Activated CD4-positive, alpha-beta T cell treated with anti-CD3 and anti-CD28 coated beads, Interleukin-2, amount 50 U/mL, for 4 hours (primary cell): ENCODE measurements around the gene GYG2.
"Not testable (repeated sequence)": the region's sequence is repeated elsewhere in the genome, so short reads cannot be mapped to it uniquely, and the experiment has no call there.

Experiments used
- DNase-seq, 2 experiments: peaks; one replicate each; pipeline ENCODE4 v3.0.0-alpha.2; 2020

Gene GYG2

DNA sequence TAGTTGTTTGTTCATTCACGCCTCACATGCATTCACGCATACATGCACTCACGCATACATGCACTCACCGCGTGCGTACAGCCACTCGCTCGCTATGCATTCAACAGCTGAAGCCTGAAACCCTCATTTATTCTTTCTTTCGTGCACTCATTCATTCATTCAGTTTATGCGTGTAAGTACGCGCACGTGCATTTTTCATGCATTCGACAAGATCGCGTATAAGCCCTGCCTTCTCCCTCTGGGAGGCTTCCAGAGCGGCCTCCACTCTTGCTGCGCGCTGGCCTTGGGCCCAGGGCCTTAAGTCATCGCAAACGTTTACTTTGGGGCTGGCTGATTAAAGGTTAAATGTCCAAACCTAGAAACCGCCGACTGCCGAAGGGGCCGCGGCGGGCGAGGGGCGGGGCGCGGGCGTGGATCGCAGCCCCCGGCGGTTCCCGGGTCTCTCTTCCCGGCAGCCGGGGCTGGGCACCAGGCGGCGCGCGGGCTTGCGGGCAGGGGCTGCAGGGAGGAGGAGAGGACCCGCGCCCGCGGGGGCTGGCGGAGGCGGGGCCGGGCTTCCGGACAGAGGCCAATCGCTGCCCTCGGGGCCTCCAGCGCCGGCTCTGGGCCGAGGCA is at the start of gene GYG2:
TSS of gene GYG2 (plus strand) at position 587 of the 615 bp plus-strand sequence. CDS start 1,259 bp downstream, outside the sequence.
- no peak for DNase-seq

- DNase-seq: not testable (repeated sequence)
Measured at GRCh38 chrX:2780472-2781225, 48.1 kb upstream of the GYG2 start.

- DNase-seq: no peak
Measured at GRCh38 chrX:2781226-2781571, 47.5 kb upstream of the GYG2 start.

- DNase-seq: no peak
Measured at GRCh38 chrX:2781698-2782097, 47.0 kb upstream of the GYG2 start.

- DNase-seq: no peak
Measured at GRCh38 chrX:2782171-2782570, 46.6 kb upstream of the GYG2 start.

DNA sequence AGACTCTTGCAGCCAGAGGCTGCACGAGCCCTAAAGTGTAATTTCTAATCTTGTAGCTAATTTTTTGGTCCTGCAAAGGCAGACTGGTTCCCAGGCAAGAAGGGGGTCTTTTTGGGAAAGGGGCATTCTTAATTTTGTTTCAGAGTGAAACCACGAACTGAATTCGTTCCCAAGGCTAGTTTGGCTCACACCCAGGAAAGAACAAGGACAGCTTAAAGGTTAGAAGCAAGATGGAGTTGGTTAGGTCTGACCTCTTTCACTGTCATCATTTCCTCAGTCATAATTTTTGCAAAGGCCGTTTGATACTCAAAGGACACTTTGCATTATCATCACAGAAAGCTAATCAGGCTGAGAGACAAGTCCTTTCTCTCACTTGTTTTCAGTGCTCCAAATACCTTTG is 46.0 kb upstream of the GYG2 start:
- no peak for DNase-seq

DNA sequence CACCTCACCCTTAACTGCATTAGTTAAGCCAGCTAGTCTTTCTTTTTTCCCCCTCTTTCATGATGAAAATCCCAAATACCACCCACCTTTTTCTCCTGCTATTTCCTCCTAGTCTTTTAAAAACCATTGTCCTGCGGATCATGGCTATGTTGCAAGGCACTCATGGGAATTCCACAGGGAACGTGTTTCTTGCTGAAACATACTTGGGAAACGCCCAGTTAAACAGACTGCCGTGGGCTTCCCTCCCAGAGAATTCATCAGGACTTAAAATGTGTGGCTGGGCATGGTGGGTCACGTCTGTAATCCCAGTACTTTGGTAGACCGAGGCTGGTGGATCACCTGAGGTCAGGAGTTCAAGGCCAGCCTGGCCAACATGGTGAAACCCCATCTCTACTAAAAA is 44.7 kb upstream of the GYG2 start:
- DNase-seq: no peak

GRCh38 chrX:2785538-2785937 is 43.2 kb upstream of the GYG2 start:
- no peak for DNase-seq

GRCh38 chrX:2788980-2789379 is 39.8 kb upstream of the GYG2 start:
- no peak for DNase-seq

DNA sequence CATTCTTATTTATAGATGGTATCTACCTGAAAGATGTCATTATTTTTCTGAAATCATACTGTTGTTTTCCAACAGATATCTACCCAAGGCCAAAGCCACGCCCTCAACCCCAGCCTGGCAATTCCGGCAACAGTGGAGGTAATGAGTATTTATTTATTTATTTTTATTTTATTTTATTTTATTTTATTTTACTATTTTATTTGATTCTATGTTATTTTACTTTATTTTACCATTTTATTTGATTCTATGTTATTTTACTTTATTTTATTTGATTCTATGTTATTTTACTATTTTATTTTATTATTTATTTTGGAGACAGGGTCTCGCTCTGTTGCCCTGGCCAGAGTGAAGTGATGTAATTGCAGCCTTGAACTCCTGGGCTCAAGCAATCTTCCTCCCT is 39.2 kb upstream of the GYG2 start:
- DNase-seq: no peak

GRCh38 chrX:2793752-2794151 is 35.0 kb upstream of the GYG2 start:
- DNase-seq: no peak

DNA sequence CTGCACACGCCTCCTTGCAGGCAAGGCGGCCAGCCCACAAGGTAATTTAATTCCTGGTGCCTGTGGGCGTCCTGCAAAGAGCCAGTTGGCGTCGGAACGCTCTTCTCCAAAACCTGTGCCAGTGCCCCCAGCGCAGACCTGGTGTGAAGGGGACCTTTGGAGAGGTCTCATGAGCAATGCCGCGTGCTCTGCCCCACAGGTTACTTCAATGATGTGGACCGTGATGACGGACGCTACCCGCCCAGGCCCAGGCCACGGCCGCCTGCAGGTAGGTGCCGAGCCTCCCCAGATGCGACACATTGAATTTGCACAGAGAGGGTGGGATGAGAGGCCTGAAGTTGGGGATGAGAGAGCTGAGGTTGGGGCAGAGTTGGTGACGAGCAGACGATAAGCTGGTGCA is 34.4 kb upstream of the GYG2 start:
- no peak for DNase-seq

DNA sequence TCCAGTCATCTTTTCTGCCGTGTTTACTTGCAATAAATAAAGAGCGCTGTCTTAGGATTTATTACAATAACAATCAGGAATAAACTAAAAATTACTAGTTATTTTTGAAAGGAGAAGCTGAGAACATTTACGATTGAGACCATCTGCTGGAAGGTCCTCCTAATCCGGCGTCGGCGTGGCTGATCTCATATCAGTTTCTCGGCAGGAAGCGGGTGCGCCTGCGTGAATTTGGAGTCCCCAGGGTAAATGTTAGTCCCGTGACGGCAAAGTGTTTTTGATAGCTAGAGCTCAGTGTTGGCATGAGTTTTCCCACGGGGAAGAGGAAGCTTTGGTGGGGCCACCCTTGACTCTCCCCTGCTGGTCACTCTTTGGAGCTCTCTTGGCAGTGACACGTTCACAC is 31.9 kb upstream of the GYG2 start:
- DNase-seq: not testable (repeated sequence)

DNA sequence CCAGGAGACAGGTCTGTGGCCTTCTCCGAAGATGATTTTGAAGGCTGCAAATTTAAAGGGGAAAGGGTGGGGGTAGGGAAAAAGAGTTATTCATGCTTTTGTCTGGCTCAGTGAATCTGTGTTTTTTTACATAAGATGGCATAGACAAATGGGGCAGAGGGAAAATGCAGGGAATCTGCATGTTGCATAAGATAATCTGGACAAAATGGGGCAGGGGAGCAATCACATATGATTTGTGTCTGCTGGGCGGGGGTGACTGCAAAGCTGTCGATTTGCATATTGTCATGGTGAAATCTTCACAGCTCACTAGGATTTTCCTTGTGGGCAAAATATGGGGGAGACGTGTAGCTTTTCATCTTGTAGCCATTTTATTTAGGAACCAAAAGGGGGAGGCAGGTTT is 29.4 kb upstream of the GYG2 start:
- DNase-seq: no peak

DNA sequence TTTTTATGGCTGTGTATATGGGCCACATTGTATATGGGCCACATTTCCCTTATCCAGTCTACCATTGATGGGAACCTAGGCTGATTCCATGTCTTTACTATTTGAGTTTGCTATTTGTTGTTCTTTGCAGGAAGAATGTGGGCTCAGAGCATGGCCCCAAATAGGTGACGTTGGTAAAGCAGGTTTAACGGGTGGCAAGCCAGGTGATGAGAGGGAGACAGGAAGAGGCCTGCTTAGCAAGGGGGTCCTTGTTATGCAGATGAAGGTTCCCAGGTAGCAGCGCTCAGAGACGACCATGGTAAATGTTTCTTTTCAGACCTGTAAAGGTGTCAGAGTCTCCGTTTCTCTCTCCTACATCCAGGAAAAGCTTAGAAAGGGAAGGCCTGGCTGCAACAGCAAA is 28.8 kb upstream of the GYG2 start:
- not testable (repeated sequence) for DNase-seq

DNA sequence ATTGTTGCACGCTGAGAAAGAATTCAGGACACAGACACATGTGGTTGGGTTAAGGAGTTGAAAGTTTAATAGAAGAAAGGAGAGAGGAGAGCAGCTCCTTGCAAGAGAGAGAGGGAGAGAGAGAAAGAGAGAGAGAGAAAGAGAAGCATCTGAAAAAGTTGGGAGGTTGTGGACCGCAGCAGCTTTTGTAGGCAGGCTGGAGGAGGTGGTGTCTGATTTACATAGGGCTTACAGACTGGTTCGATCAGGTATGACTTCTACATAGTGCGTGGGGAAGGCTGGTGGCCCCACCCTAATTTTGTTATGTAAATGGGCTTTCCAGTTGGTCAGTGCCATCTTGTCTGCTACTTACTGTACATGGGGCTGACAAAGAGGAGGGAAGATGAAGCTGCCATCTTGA is 27.5 kb upstream of the GYG2 start:
- DNase-seq: no peak

GRCh38 chrX:2802376-2803090 is 26.2 kb upstream of the GYG2 start:
- DNase-seq: not testable (repeated sequence)

DNA sequence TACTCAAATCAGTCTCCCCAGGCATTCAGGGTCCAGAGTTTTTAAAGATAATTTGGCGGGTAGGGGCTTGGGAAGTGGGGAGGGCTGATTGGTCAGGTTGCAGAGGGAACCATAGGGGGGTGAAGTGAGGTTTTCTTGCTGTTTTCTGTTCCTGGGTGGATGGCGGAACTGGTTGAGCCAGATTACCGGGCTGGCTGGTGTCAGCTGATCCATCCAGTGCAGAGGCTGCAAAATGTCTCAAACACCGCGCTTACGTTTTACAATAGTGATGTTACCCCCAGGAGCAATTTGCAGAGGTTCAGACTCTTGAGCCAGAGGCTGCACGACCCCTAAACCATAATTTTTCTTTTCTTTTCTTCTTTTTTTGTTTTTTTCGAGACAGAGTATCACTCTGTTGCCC is 25.2 kb upstream of the GYG2 start:
- DNase-seq: not testable (repeated sequence)

DNA sequence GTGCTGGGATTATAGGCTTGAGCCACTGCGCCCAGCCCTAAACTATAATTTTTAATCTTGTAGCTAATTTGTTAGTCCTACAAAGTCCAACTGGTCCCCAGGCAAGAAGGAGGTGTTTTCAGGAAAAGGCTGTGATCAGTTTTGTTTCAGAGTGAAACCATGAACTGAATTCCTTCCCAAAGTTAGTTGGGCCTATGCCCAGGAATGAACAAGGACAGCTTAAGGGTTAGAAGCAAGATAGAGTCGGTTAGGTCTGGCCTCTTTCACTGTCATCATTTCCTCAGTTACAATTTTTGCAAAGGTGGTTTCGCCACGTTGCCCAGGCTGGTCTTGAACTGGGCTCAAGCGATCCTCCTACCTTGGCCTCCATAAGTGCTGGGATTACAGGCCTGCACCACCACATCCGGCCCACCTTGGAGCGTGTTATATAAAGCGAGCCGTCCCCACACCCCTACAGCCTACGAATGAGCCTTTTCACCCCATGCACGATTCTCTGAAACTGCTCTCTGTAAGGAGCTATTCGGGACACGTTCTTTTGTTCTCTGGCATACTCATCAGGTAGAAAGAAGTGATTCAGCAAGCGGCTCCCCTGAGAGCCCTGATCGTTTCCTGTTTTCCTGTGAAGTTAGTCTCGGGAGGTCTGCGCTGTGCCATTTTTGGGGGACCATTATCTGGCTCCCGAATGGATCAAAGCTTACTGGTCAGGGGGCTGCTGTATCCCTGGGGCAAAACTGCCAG is 24.5 kb upstream of the GYG2 start:
- not testable (repeated sequence) for DNase-seq

- DNase-seq: not testable (repeated sequence)
Measured at GRCh38 chrX:2804858-2805257, 23.9 kb upstream of the GYG2 start.

GRCh38 chrX:2811271-2811670 is 17.5 kb upstream of the GYG2 start:
- no peak for DNase-seq

DNA sequence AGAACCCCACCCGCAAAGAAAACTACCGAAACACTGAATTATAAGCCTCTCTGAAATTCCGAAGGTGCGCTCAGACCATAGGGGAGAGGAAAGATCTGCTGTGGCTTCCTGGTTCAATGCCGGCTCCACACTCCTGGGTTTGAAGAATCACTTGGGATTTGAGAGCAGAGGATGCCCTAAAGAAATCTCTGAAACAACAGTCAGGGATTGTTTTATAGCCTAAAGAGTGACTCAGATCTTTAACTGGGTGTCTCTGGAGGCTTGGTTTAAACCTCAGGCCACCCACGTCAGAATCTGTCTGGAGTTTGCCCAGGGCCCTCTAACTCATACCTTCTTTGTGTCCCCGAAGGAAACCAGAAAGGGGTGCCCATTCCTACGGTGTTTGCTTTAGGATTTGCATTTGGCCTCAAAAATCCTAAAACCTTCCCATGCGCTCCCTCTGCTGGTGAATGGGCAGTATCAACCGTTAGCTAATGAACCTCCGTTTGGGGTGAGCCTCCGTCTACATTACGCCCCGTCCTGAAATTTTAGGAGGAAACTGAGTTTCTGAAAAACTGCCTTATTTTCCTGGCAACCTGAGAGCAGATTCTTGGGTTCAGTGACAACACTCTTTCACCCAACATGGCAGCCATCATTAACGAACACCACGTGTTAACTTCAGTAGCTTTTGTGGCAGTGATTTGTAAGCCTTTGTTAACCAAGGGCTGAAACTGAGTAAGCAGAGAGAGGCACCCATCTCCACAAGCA is 16.4 kb upstream of the GYG2 start:
- DNase-seq: peak; percentile 19 to 27

DNA sequence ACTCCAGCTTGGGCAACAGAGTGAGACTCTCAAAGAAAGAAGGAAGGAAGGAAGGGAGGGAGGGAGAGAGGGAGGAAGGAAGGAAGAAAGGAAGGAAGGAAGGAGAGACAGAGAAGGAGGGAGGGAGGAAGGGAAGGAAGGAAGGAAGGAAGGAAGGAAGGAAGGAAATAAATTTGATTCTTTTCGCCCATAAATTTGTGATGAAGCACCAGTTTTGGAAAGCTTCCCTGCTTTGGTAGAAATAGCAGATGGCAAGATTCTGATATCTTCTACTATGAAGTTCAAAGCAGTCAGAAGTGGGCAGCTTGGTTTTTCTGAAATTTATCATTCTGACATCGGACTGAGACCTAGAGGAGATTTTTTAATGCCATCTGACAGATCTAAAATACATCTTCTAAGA is 11.7 kb upstream of the GYG2 start:
- DNase-seq: no peak
